Superior temporal gyrus (tissue), 1 donor: Measurements from ENCODE around the gene CYP46A1.

ENCODE experiments used
- DNase-seq: peaks from one replicate; pipeline ENCODE4 v3.0.0-alpha.2; 2016; ENCODE audit errors: extremely low spot score

Gene CYP46A1

GRCh38 chr14:99688210-99688581 is 4.1 kb downstream of the CYP46A1 start:
- no peak for DNase-seq

- DNase-seq: no peak
Observed at GRCh38 chr14:99688629-99689028, 4.5 kb downstream of the CYP46A1 start.

GRCh38 chr14:99689266-99690236 is 5.5 kb downstream of the CYP46A1 start:
- no peak for DNase-seq

GRCh38 chr14:99690636-99691035 is 6.5 kb downstream of the CYP46A1 start:
- no peak for DNase-seq

GRCh38 chr14:99691111-99691885 is 7.2 kb downstream of the CYP46A1 start:
- DNase-seq: no peak

- DNase-seq: no peak
Observed at GRCh38 chr14:99693918-99694317, 9.8 kb downstream of the CYP46A1 start.

- DNase-seq: no peak
Observed at GRCh38 chr14:99696929-99697328, 12.8 kb downstream of the CYP46A1 start.

GRCh38 chr14:99698236-99698635 is 14.1 kb downstream of the CYP46A1 start:
- no peak for DNase-seq

GRCh38 chr14:99698642-99699041 is 14.5 kb downstream of the CYP46A1 start:
- no peak for DNase-seq

- no peak for DNase-seq
Observed at GRCh38 chr14:99699085-99699760, 15.1 kb downstream of the CYP46A1 start.

GRCh38 chr14:99699861-99700260 is 15.8 kb downstream of the CYP46A1 start:
- no peak for DNase-seq

GRCh38 chr14:99700379-99700778 is 16.3 kb downstream of the CYP46A1 start:
- DNase-seq: no peak

- no peak for DNase-seq
Observed at GRCh38 chr14:99701260-99701659, 17.2 kb downstream of the CYP46A1 start.

GRCh38 chr14:99702115-99702514 is 18.0 kb downstream of the CYP46A1 start:
- no peak for DNase-seq

- DNase-seq: no peak
Observed at GRCh38 chr14:99703381-99703780, 19.3 kb downstream of the CYP46A1 start.

GRCh38 chr14:99704037-99704436 is 19.9 kb downstream of the CYP46A1 start:
- no peak for DNase-seq

GRCh38 chr14:99706107-99706900 is 22.2 kb downstream of the CYP46A1 start:
- no peak for DNase-seq

- no peak for DNase-seq
Observed at GRCh38 chr14:99707420-99707819, 23.3 kb downstream of the CYP46A1 start.

- DNase-seq: no peak
Observed at GRCh38 chr14:99707921-99708320, 23.8 kb downstream of the CYP46A1 start.

GRCh38 chr14:99708449-99708848 is 24.4 kb downstream of the CYP46A1 start:
- DNase-seq: no peak

- DNase-seq: no peak
Observed at GRCh38 chr14:99713972-99714371, 29.9 kb downstream of the CYP46A1 start.
